Measurements from ENCODE around the gene AK5. TPM values are rescaled to one million over a fixed set of nuclear protein-coding genes. Genes with fewer than 3 reads are reported as not detected.
"Not testable (repeated sequence)": the region's sequence is repeated elsewhere in the genome, so short reads cannot be mapped to it uniquely, and the experiment has no call there.

AK5 gene
- total RNA-seq, 4 donors from 2014 or later = 0.13 to 0.84 (median 0.47) TPM; not detected in 1

DNA sequence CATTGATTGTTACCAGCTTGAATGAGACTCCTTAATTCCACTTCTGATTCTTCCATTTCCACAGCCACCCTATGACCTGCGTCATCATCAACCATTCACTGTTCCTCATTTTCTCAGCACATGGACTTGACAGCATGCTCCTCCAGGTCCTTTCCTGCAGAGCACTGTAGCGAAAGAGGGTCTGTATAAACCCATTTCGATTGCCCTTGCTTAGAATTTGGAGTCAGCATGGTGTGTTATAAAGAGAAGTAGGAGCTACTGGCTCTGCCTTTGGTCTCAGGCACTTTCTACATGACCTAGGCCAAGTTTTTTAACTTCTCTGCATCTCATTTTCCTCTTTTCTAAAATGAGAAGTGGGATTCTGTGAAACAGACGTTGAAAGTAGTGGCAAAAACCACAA is 133.8 kb downstream of the AK5 start:
- DNase-seq (ENCODE audit: low spot score) (no peak), ATAC-seq (ENCODE audit: low FRiP score) (no peak)
- TF ChIP-seq, protein P1, sequence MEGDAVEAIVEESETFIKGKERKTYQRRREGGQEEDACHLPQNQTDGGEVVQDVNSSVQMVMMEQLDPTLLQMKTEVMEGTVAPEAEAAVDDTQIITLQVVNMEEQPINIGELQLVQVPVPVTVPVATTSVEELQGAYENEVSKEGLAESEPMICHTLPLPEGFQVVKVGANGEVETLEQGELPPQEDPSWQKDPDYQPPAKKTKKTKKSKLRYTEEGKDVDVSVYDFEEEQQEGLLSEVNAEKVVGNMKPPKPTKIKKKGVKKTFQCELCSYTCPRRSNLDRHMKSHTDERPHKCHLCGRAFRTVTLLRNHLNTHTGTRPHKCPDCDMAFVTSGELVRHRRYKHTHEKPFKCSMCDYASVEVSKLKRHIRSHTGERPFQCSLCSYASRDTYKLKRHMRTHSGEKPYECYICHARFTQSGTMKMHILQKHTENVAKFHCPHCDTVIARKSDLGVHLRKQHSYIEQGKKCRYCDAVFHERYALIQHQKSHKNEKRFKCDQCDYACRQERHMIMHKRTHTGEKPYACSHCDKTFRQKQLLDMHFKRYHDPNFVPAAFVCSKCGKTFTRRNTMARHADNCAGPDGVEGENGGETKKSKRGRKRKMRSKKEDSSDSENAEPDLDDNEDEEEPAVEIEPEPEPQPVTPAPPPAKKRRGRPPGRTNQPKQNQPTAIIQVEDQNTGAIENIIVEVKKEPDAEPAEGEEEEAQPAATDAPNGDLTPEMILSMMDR (IDR thresholded peaks at IDR 0.05) = no peak

DNA sequence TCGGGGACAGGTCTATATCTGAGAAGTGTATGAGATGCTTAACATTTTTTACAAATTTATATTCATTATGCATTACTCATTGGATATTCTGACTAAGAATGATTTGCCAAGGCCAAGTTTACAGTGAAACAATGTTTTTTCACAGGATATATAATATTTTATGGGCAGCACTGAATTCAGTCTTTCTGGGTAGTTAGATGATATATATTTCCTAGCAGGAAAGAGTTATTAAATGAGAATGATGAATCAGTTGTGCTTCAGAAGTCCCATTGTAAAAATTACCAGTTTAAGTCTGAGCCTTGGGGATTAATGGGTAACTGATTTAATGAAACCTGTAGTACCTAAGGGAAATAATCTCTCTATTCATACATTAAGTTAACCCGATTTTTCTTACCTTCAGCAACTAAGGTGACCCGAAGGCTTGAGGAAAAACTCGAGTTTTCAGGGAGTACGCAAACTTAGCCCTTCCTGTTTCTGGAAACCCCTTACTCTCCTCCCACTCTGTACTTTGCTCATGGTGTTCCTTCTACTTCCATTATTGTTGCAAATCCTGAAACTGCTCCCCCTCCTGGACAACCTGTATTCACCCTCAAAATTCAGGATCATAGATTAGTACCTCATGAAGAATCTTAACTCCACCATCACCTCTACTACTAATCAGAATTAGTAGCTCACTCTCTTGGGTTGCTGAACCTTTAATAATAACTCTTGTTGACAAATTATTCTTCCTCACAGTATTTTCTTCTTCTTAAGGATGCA is 135.1 kb downstream of the AK5 start:
- TF ChIP-seq, protein P1 (IDR thresholded peaks at IDR 0.05) = no peak
- DNase-seq (ENCODE audit: low spot score) = no peak
- no peak for ATAC-seq (ENCODE audit: low FRiP score)

DNA sequence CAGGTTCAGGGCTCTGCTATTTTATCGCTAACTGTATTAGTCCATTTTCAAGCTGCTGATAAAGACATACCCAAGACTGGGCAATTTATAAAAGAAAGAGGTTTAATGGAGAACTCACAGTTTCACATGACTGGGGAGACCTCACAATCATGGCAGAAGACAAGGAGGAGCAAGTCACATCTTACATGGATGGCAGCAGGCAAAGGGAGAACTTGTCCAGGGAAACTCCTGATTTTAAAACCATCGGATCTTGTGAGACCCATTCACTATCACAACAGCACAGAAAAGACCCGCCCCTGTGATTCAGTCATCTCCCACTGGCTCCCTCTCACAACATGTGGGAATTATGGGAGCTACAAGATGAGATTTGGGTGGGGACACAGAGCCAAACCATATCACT is 136.2 kb downstream of the AK5 start:
- ATAC-seq (ENCODE audit: low FRiP score); DNase-seq (ENCODE audit: low spot score): not testable (repeated sequence)

DNA sequence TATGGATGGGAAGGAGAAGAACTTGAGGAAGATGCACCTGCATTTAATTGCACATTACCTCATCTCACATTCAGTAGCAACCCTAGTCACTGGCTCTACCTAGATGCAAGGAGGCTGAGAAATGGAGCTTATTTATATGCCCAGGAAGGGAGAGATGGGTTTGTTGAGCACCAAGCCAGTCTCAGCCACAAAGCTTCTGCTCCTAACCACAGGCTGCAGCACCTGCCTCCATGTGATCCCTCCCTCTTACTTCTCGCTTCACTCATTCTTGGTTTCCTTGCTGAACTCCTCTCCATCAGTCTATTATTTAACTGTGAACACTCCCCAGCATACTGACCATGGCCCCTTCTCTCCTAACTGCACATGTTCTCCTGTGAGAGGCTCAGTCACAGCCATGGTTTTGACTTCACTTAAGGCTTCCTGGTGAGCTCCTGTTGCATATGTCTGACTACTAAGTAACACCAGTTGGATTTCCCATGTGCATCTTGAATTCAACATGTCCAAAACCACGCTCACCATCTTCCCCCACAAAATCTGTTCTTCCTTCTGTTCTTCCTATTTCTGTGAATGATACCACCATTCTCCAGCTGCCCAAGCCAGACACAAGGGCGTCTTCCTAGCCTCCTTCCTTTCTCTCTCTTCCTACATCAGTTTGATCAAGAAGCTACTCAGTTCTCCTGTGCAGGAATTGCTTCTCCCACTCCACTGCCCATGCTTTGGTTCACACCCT is 139.8 kb downstream of the AK5 start:
- ATAC-seq (ENCODE audit: low FRiP score) (no peak), DNase-seq (ENCODE audit: low spot score) (no peak)
- TF ChIP-seq, protein P1 (IDR thresholded peaks at IDR 0.05) = no peak

DNA sequence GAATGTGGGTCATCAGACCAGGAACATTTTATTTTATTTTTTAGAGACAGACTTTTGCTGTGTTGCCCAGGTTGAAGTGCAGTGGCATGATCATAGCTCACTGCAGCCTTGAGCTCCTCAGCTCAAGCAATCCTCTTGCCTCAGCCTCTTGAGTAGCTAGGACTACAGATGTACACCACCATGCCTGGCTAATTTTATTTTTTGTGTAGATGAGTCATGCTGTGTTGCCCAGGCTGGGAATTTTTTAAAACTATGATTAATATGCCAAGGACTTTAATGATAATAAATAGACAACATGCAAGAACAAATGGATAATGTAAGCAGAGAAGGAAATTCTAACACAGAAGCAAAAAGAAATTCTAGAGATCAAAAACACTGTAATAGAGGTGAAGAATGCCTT is 142.4 kb downstream of the AK5 start:
- DNase-seq (ENCODE audit: low spot score) (no peak), ATAC-seq (ENCODE audit: low FRiP score) (no peak)
- TF ChIP-seq, protein P1 (IDR thresholded peaks at IDR 0.05) = no peak

DNA sequence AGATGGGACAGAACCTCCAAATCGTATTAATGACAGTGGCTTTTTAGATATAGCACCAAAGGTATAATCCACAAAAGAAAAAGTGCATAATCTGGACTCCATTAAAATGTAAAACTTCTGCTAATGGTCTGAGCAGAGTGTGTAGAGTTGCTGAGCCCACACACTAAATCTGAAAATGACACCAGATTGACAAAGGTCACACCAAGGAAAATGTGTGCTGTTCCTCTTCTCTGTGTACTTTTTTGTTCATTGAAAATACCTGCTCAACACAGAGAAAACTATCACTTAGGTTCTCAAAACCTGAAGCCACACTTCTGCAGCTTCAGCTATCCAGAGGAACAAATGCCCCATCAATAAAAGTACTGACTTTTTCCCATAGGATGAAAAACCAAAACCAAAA is 146.2 kb downstream of the AK5 start:
- no peak for DNase-seq (ENCODE audit: low spot score)
- no peak for ATAC-seq (ENCODE audit: low FRiP score)
- TF ChIP-seq, protein P1 (IDR thresholded peaks at IDR 0.05) = no peak

DNA sequence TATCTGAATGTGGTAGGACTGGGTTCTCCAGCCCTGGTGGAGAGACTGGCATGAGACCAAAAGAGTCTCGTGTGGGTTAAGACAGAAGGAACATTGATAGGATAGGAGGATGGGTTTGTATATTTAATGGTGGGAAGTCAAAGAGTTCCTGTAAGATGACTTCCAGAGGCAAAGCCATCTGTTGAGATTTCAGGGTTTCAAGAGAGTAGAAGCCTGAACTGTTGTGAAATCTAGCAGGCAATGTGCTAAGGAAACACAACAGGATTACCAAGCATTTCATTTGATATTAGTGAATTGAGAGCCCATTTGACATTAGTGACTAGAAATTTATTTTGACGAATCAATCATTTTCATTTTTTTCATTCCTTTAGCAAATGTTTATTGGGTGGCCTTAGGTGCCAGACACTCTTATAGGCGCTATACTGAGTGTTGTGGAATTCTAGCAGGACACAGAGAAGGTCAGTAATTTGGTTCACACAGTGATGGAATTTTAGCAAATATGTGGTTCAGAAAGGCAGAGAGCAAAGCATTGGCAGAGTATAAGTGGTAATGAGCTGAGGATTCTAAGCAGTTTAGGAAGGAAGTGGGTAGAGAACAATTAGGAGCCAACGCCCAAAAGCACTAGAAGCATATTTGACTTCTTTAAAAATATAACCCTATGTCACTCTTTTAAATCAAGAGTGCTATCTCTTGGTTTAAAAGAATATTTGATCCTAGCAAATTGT is 149.3 kb downstream of the AK5 start:
- no peak for ATAC-seq (ENCODE audit: low FRiP score)
- TF ChIP-seq, protein P1 (IDR thresholded peaks at IDR 0.05) = no peak
- DNase-seq (ENCODE audit: low spot score) = no peak
